ENCODE data around the gene CLDN4.

DNA sequence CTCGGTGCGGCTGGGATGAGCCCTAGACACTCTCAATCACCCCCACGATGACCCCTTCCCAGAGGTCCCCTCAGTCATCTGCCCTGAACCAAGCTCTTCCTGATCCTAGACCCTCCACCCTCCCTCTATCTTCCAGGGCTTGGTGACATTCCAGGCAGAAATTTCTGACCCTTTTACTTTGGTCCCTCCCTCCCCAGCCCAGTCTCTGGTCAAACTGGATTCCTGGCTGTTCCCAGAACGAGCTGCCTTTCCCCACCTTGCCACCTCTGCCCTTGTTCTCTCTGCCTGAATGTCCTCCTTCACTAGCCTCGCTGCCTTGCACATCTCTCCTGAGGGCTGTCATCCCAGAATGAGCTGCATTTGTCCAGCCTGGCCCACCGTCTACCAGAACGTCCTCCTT, 1.3 kb upstream of the CLDN4 start:
- TF ChIP-seq MEIS1 (CRISPR knock-in tag; IDR thresholded peaks at IDR 0.05; ENCODE audit: borderline replicate concordance), result no peak
- TF ChIP-seq ZNF701 (tag by site-specific recombination; IDR thresholded peaks at IDR 0.05), result no peak
- TF ChIP-seq, protein P1, sequence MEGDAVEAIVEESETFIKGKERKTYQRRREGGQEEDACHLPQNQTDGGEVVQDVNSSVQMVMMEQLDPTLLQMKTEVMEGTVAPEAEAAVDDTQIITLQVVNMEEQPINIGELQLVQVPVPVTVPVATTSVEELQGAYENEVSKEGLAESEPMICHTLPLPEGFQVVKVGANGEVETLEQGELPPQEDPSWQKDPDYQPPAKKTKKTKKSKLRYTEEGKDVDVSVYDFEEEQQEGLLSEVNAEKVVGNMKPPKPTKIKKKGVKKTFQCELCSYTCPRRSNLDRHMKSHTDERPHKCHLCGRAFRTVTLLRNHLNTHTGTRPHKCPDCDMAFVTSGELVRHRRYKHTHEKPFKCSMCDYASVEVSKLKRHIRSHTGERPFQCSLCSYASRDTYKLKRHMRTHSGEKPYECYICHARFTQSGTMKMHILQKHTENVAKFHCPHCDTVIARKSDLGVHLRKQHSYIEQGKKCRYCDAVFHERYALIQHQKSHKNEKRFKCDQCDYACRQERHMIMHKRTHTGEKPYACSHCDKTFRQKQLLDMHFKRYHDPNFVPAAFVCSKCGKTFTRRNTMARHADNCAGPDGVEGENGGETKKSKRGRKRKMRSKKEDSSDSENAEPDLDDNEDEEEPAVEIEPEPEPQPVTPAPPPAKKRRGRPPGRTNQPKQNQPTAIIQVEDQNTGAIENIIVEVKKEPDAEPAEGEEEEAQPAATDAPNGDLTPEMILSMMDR (tag by site-specific recombination; IDR thresholded peaks at IDR 0.05), result no peak
